H9 (cell line): ENCODE data around the gene NAP1L5. TPM values are rescaled to one million over a fixed set of nuclear protein-coding genes. Genes with fewer than 3 reads are reported as not detected.

Experiments
- DNase-seq: peaks from one replicate; pipeline ENCODE4 v3.0.0-alpha.2; 2017
- H2AFZ ChIP-seq: one replicate; pipeline ENCODE4 v1.6.1; 2013; ENCODE audit warnings: mild to moderate bottlenecking, low read length, control low read depth, moderate library complexity
- H2AK5ac ChIP-seq: 2 replicates; pipeline ENCODE4 v1.6.1; 2013; ENCODE audit warnings: low read length, control low read depth, mixed read lengths; ENCODE audit not compliant: insufficient read length
- H2BK120ac ChIP-seq: one replicate; pipeline ENCODE4 v1.6.1; 2013; ENCODE audit warnings: low read depth, mild to moderate bottlenecking, low read length, control low read depth, inconsistent platforms; ENCODE audit not compliant: poor library complexity, severe bottlenecking
- H2BK12ac ChIP-seq: 2 replicates; pipeline ENCODE4 v1.6.1; 2013; ENCODE audit warnings: low read length, control low read depth, mixed read lengths, low read depth; ENCODE audit not compliant: insufficient read length
- H2BK15ac ChIP-seq: 2 replicates; pipeline ENCODE4 v1.6.1; 2013; ENCODE audit warnings: low read depth, low read length, control low read depth
- H2BK20ac ChIP-seq: one replicate; pipeline ENCODE4 v1.6.1; 2013; ENCODE audit warnings: low read depth, mild to moderate bottlenecking, low read length, control low read depth, inconsistent platforms; ENCODE audit not compliant: poor library complexity, severe bottlenecking
- H2BK5ac ChIP-seq: 2 replicates; pipeline ENCODE4 v1.6.1; 2013; ENCODE audit warnings: low read length, control low read depth, mixed read lengths; ENCODE audit not compliant: insufficient read length
- H3K14ac ChIP-seq: 2 replicates; pipeline ENCODE4 v1.6.1; 2013; ENCODE audit warnings: low read length, control low read depth; ENCODE audit not compliant: insufficient read depth
- H3K18ac ChIP-seq: 2 replicates; pipeline ENCODE4 v1.6.1; 2013; ENCODE audit warnings: low read depth, mild to moderate bottlenecking, mixed read lengths, low read length, control low read depth; ENCODE audit not compliant: insufficient read length
- H3K23ac ChIP-seq: 2 replicates; pipeline ENCODE4 v1.6.1; 2013; ENCODE audit warnings: low read length, control low read depth, mixed read lengths, low read depth; ENCODE audit not compliant: insufficient read length
- H3K23me2 ChIP-seq: 2 replicates; pipeline ENCODE4 v1.6.1; 2013; ENCODE audit warnings: low read depth, mild to moderate bottlenecking, mixed read lengths, low read length, control low read depth; ENCODE audit not compliant: insufficient read length, poor library complexity, severe bottlenecking
- H3K27ac ChIP-seq: 2 replicates; pipeline ENCODE4 v1.5.1; 2013; ENCODE audit warnings: low read length, control low read depth, mixed read lengths, low read depth; ENCODE audit not compliant: insufficient read length
- H3K27me3 ChIP-seq: 2 replicates; pipeline ENCODE4 v1.6.1; 2013; ENCODE audit warnings: low read length, control low read depth, inconsistent platforms; ENCODE audit not compliant: insufficient read depth
- H3K4ac ChIP-seq: 2 replicates; pipeline ENCODE4 v1.6.1; 2013; ENCODE audit warnings: low read depth, mild to moderate bottlenecking, control low read depth, inconsistent platforms, low read length, moderate library complexity
- H3K4me1 ChIP-seq: 2 replicates; pipeline ENCODE4 v1.6.1; 2013; ENCODE audit warnings: low read length, control low read depth, inconsistent platforms; ENCODE audit not compliant: insufficient read depth
- H3K4me2 ChIP-seq: 2 replicates; pipeline ENCODE4 v1.6.1; 2013; ENCODE audit warnings: low read length, control low read depth, mixed read lengths; ENCODE audit not compliant: insufficient read length, insufficient read depth
- H3K56ac ChIP-seq: 2 replicates; pipeline ENCODE4 v1.6.1; 2013; ENCODE audit warnings: low read depth, mild to moderate bottlenecking, mixed read lengths, low read length, control low read depth; ENCODE audit not compliant: insufficient read length
- H3K79me1 ChIP-seq: 2 replicates; pipeline ENCODE4 v1.6.1; 2013; ENCODE audit warnings: low read depth, mild to moderate bottlenecking, moderate library complexity, low read length, control low read depth, inconsistent platforms; ENCODE audit not compliant: insufficient read depth, poor library complexity, severe bottlenecking
- H3K79me2 ChIP-seq: 2 replicates; pipeline ENCODE4 v1.6.1; 2013; ENCODE audit warnings: low read length, control low read depth, inconsistent platforms; ENCODE audit not compliant: insufficient read depth
- H3K9ac ChIP-seq: 2 replicates; pipeline ENCODE4 v1.6.1; 2013; ENCODE audit warnings: low read length, control low read depth, mixed read lengths; ENCODE audit not compliant: insufficient read length; ENCODE audit errors: extremely low read depth
- H3K9me3 ChIP-seq: one replicate; pipeline ENCODE4 v1.6.1; 2013; ENCODE audit warnings: low read depth, low read length, inconsistent platforms; ENCODE audit not compliant: control insufficient read depth
- H3T11ph ChIP-seq: one replicate; pipeline ENCODE4 v1.6.1; 2013; ENCODE audit warnings: mild to moderate bottlenecking, low read length, control low read depth, inconsistent platforms
- H4K20me1 ChIP-seq: one replicate; pipeline ENCODE4 v1.6.1; 2013; ENCODE audit not compliant: control insufficient read depth, insufficient read length, insufficient read depth
- H4K5ac ChIP-seq: 2 replicates; pipeline ENCODE4 v1.6.1; 2013; ENCODE audit warnings: low read depth, mild to moderate bottlenecking, mixed read lengths, low read length, control low read depth; ENCODE audit not compliant: insufficient read length
- H4K8ac ChIP-seq: replicated peaks from 2 replicates; pipeline ENCODE4 v1.6.1; 2013; ENCODE audit warnings: low read length, control low read depth, mixed read lengths, low read depth; ENCODE audit not compliant: insufficient read length
- H4K91ac ChIP-seq: 2 replicates; pipeline ENCODE4 v1.6.1; 2013; ENCODE audit warnings: low read depth, mild to moderate bottlenecking, moderate library complexity, mixed read lengths, low read length, control low read depth; ENCODE audit not compliant: insufficient read length
- H3K27ac Mint-ChIP-seq, 3 experiments: 2 replicates in 2 of 3; 3 replicates in 1 of 3; pipeline ENCODE4 v1.8.0; 2020 to 2021; ENCODE audit warnings: mixed read lengths in 3 of 3, mild to moderate bottlenecking in 1 of 3, moderate library complexity in 1 of 3
- H3K27me3 Mint-ChIP-seq: 2 replicates; pipeline ENCODE4 v1.8.0; 2021; ENCODE audit warnings: low read depth, mild to moderate bottlenecking, moderate library complexity, mixed read lengths
- H3K36me3 Mint-ChIP-seq, 3 experiments: 2 replicates in 2 of 3; 3 replicates in 1 of 3; pipeline ENCODE4 v1.8.0; 2020 to 2021; ENCODE audit warnings: low read depth in 3 of 3, mixed read lengths in 3 of 3; ENCODE audit not compliant: insufficient read depth in 1 of 3
- H3K4me1 Mint-ChIP-seq, 2 experiments: 2 replicates each; pipeline ENCODE4 v1.8.0; 2020; ENCODE audit warnings: mixed read lengths in 2 of 2
- H3K4me3 Mint-ChIP-seq, 2 experiments: 2 replicates in 1 of 2; 3 replicates in 1 of 2; pipeline ENCODE4 v1.8.0; 2020 to 2021; ENCODE audit warnings: mild to moderate bottlenecking in 2 of 2, mixed read lengths in 2 of 2, moderate library complexity in 1 of 2
- H3K9me3 Mint-ChIP-seq, 2 experiments: 2 replicates in 1 of 2; 3 replicates in 1 of 2; pipeline ENCODE4 v1.8.0; 2020; ENCODE audit warnings: mild to moderate bottlenecking in 2 of 2, mixed read lengths in 2 of 2, moderate library complexity in 1 of 2
- WGBS: extraction: QIAGEN DNeasy Blood & Tissue Kit; methylation state at CpG from one replicate; pipeline ENCODE4 v1.1.7; 2013; ENCODE audit warnings: missing lambda C conversion rate, low lambda C conversion rate, mixed read lengths; ENCODE audit not compliant: insufficient read length; ENCODE audit errors: extremely low coverage; 5-methylcytosine and 5-hydroxymethylcytosine counted together
- total RNA-seq: library from RNA; stranded (reverse); gene quantifications from 2 replicates; pipeline ENCODE4 v1.2.1, GENCODE V29; 2021
- TF ChIP-seq, protein P1 (sequence below): fragments of 200-600 bp; sonication (generic); conservative IDR thresholded peaks from 3 replicates; pipeline ENCODE4 v1.8.0; 2021; ENCODE audit warnings: antibody characterized with exemption, mild to moderate bottlenecking

NAP1L5 gene
- total RNA-seq, 1 experiment from 2014 or later, result 2.2 TPM

DNA sequence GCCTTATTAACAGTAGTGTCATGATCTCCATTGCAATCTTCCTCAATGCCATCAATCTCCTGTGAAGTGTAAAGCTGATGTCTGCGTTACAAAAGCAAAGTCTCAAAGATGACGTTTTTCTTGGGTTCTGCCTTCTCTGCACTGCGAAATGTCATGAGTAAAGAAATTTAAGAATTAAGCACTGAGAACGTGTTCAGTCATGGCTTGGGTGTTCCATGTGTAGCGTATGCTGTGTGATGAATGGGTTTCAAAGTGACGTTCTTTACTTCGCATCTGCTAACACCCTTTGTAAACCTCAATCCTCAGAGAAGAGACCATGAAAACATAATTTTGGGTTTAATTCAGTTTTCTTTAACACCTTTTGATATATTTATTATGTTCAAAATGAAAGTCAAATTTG is 999 bp downstream of the NAP1L5 start:
- Histone ChIP-seq H3K9me3 (no peaks in the 10 kb centered on the region), H4K20me1 (no peaks in the 10 kb centered on the region), H2BK120ac (no peak overlapping the region), H2BK5ac (no peak overlapping the region), H3K79me1 (no peaks in the 10 kb centered on the region), H3K56ac (no peak overlapping the region), H3K23ac (no peak overlapping the region), H3K4me1 (no peaks in the 10 kb centered on the region), H3K23me2 (no peaks in the 10 kb centered on the region), H3K4me2 (no peak overlapping the region), H2AK5ac (no peak overlapping the region), H3K4ac (no peak overlapping the region), H4K91ac (no peak overlapping the region), H3K79me2 (no peaks in the 10 kb centered on the region), H4K5ac (no peak overlapping the region), H3K14ac (no peak overlapping the region), H3K27me3 (no peaks in the 10 kb centered on the region), H2AFZ (no peak overlapping the region), H4K8ac (no peak overlapping the region), H3T11ph (no peak overlapping the region), H3K9ac (no peak overlapping the region), H2BK15ac (no peak overlapping the region), H3K27ac (no peak overlapping the region), H2BK20ac (no peak overlapping the region), H2BK12ac (no peak overlapping the region), H3K18ac (no peak overlapping the region)
- Mint-ChIP-seq H3K27ac (no peak overlapping the region), H3K9me3 (no peaks in the 10 kb centered on the region), H3K36me3 (peaks cover 0 to 4% (median 1%) of the 10 kb centered on the region in 3 experiments; a peak in 2 of 7 replicates), H3K4me3 (peak overlapping the region; percentile 75 to 81; a peak in 3 of 5 replicates), H3K27me3 (peaks cover 8% of the 10 kb centered on the region), H3K4me1 (peaks cover 4 to 7% of the 10 kb centered on the region in 2 experiments; a peak in 2 of 4 replicates)
- whole genome bisulfite sequencing, result no CpG with 5 or more reads among the region's 7 CpGs
- DNase-seq, result no peak
- TF ChIP-seq, protein P1, sequence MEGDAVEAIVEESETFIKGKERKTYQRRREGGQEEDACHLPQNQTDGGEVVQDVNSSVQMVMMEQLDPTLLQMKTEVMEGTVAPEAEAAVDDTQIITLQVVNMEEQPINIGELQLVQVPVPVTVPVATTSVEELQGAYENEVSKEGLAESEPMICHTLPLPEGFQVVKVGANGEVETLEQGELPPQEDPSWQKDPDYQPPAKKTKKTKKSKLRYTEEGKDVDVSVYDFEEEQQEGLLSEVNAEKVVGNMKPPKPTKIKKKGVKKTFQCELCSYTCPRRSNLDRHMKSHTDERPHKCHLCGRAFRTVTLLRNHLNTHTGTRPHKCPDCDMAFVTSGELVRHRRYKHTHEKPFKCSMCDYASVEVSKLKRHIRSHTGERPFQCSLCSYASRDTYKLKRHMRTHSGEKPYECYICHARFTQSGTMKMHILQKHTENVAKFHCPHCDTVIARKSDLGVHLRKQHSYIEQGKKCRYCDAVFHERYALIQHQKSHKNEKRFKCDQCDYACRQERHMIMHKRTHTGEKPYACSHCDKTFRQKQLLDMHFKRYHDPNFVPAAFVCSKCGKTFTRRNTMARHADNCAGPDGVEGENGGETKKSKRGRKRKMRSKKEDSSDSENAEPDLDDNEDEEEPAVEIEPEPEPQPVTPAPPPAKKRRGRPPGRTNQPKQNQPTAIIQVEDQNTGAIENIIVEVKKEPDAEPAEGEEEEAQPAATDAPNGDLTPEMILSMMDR, result no peak
